NCI-H69 (cell line): Measurements from ENCODE around the gene MYO5C.

ENCODE experiments used
- DNase-seq: peaks from one replicate; lab custom pipeline; 2025; lab: John Stamatoyannopoulos, UW

MYO5C gene

DNA sequence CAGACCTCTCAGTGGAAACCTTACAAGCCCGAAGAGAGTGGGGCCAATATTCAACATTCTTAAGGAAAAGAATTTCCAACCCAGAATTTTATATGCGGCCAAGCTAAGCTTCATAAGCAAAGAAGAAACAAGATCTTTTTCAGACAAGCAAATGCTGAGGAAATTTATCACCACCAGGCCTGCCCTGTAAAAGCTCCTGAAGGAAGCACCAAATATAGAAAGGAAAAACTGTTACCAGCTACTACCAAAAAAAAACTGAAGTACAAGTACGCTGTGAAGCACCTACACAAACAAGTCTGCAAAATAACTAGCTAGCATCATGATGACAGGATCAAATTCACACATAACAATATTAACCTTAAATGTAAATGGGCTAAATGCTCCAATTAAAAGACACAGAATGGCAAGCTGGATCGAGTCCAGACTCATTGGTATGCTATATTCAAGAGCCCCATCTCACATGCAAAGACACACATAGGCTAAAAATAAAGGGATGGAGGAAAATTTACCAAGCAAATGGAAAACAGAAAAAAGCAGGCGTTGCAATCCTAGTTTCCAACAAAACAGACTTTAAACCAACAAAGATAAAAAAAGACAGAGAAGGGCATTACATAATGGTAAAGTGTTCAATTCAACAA, 130.0 kb downstream of the MYO5C start:
- peak; percentile 24 for DNase-seq

DNA sequence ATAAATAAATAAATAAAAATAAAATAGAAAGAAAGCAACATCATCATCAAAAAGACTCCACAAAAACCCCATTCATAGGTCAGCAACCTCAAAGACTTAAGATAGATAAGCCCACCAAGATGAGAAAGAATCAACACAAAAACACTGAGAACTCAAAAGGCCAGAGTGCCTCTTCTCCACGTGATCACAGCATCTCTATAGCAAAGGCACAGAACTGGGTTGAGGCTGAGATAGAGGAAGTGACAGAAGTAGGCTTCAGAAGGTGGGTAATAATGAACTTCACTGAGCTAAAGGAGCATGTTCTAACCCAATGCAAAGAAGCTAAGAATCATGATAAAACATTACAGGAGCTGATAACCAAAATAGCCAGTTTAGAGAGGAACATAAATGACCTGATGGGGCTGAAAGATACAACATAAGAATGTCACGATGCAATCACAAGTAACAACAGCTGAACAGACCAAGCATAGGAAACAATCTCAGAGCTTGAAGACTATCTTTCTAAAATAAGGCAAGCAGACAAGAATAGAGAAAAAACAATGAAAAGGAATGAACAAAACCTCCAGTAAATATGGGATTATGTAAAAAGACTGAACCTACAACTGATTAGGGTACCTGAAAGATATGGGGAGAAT, 130.9 kb downstream of the MYO5C start:
- no peak for DNase-seq

DNA sequence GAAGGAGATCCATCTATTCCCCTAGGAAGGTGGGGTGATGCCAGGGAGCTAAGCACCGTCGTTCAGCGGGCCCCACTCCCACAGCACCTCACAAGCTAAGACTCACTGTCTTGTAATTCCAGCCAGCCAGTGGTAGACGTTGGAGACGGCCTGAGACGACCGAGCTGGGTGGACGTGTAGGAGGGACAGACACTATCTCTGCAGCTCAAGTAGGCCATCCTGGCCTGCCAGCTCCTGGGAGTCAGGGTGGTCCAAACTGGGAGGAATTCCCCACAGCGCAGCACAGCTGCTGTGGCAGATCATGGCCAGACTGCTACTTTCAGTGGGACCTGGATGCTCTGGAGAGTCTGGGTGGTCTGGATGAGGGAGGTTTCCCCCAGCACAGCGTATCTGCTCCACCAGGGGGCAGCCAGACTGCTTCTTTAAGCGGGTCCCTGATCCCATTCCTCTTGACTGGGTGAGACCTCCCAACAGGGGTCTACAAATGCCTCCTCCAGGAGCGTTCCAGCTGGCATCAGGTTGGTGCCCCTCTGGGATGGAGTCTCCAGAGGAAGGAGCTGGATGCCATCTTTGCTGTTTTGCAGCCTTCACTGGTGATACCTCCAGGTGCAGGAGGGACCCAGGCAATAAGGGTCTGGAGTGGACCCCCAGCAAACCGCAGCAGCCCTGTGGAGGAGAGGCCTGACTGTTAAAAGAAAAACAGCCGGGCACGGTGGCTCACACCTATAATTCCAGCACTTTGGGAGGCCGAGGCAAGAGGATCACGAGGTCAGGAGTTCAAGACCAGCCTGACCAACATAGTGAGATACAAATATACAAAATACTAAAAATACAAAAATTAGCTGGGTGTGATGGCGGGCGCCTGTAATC, 132.0 kb downstream of the MYO5C start:
- peak; percentile 20 for DNase-seq

DNA sequence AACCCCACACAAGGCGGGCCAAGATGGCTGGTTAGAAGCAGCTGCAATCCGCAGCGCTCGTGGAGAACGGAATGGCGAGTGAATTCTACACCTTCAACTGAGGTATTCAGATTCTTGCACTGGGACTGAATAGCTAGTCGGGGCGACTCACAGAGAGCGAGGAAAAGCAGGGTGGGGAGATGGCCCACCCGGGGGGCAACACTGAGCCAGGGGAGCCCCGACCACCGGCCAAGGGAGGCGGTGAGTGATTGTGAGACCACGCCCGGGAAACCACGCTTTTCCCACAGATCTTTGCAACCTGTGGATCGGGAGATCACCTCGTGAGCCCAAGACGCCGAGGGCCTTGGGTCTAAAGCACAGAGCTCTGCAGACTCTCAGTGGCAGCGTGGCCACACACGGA, 132.7 kb downstream of the MYO5C start:
- DNase-seq: no peak

DNA sequence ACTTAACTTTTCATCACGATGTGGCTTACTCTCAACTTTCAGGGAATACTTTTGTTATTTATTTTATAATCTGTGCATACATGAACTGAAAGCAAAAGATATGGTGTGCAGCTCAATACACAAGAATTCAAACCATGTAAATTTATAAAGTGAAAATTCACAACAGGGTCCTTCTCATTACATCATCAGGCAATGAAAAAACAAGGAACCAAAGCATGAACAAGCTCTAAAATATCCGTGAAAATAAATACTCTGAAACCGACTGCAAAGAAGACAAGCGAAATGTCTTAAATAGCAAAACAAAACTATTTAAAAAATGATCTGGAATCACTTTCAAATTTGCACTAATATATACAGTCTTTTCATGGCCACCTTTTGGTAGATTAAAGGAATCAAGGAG, 133.3 kb downstream of the MYO5C start:
- no peak for DNase-seq

DNA sequence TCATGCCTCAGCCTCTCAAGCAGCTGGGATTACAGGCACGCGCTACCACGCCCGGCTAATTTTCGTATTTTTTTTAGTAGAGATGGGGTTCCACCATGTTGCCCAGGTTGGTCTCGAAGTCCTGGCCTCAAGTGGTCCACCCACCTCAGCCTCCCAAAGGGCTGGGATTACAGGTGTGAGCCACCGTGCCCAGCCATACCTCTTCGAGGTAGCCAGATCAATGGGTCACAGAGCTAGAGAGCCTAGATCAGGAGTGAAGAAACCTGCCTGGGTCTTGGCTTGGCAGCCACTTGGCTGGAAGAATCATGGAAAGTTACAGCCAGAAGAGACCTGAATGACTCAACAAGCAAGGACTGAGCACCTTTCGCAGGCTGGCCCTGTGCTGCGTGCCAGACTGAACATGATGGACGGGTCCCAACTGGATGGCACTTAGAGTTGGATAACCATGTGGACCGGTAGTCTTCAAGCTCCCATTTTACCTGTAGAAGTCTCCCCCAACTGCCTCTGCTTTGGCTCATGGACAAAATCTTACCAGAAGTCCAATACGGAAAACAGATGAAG, 134.1 kb downstream of the MYO5C start:
- no peak for DNase-seq

DNA sequence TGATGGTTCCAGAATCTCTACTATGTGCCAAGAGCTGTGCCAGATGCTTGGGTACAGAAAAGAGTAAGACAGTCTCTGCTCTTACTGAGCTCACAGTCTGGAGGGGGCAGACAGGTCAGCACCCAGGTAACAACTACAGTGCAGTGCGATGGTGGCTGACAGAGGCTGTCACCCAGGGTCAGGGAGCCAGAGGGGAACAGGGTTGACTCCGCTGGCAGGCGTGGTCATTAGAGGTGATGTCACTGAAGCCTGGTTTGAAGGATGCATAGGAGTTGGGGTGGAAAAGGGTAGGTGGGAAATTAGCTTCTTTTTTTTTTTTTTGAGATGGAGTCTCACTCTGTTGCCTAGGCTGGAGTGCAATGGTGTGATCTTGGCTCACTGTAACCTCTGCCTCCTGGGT, 136.0 kb downstream of the MYO5C start:
- DNase-seq: no peak

DNA sequence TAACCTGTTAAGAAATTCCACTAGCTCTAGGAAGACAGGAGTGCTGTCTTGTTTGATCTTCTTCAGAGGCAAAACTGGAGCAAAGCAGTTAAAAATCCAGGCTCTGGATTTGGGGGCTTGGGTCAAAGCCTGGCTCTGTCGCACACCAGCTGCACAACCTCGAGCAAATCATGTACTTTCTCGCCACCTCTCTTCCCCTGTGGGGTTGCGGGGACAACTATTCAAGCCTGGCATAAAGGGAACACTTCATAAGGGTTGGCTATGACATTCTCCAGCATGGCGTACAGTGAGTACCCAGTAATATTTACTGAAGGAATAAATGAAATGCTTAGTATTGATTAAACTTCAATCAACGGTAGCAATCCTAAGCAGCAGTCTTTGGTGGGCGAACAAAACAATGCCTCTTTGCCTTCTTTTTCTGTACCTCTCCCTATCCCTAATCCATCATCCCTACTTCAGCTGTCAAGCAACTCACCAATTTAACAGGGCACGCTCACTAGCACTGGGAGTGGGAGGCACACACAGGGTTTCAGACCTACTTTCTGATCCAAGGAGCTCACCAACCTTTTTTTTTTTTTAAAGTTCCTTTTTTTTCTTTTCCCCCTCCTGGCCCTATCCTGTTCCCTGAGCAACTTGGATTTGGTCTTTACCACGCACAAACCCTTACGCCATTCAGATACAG, 137.4 kb downstream of the MYO5C start:
- no peak for DNase-seq

DNA sequence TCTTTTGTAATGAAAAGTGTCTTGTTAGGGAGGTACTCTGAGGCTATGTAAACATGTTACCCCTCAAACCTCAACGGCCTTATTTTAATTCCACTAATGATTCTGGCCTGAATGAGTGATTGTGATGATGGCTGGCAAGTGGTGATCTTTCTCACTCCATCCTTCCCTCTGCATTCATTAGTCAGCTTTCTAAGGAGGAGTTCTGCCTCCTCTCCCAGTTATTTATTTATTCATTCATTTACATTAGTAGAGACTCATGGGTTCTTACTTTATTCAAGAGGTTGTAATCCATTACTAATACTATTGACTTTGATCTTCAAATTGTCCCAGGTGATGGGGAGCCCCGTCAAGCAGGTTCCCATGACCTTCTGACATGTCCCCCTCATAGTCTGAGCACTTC, 139.7 kb downstream of the MYO5C start:
- no peak for DNase-seq

DNA sequence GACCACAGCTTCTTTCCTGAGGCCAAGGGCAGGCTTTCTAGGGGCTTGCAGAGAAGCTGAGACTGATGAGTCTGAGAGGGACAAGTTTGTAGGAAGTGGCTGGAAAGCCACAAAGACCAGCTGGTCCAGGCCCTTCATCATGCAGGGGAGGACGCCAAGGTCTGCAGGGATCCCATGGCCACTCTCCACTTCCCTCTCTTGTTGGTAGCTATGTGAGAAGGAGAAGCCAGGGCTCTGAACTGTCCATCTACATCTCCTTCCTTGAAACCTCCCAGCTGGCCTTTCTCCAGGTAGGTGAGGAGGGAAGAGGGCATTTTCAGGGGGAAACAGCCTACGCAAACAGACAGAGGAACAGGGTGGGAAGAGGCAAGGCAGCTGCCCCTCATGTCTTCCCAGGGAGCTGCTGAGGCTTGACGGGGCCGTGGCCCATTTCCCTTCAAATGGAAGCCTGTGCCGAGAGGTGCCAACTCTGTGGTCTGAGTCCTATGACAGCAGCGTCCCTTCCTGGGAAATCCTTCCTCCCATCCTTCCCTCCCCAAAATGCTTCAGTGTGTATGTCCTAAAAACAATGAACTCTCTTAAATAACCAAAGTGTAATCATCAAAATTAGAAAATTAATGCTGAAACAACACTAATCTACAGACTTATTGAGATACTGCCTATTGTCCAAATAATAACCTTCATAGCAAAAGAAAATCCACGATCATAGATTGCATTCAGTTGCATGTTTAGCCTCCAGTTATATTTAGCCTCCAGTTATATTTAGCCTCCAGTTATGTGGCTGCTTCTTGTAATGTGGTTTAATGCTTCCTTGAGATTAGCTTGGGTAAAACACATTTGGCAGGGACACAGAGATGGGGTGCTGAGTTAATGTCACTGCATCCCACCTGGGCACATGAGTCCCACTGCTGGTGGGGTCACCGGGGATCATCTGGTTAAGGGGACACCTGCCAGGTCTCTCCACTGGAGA, 140.4 kb downstream of the MYO5C start:
- DNase-seq: no peak

DNA sequence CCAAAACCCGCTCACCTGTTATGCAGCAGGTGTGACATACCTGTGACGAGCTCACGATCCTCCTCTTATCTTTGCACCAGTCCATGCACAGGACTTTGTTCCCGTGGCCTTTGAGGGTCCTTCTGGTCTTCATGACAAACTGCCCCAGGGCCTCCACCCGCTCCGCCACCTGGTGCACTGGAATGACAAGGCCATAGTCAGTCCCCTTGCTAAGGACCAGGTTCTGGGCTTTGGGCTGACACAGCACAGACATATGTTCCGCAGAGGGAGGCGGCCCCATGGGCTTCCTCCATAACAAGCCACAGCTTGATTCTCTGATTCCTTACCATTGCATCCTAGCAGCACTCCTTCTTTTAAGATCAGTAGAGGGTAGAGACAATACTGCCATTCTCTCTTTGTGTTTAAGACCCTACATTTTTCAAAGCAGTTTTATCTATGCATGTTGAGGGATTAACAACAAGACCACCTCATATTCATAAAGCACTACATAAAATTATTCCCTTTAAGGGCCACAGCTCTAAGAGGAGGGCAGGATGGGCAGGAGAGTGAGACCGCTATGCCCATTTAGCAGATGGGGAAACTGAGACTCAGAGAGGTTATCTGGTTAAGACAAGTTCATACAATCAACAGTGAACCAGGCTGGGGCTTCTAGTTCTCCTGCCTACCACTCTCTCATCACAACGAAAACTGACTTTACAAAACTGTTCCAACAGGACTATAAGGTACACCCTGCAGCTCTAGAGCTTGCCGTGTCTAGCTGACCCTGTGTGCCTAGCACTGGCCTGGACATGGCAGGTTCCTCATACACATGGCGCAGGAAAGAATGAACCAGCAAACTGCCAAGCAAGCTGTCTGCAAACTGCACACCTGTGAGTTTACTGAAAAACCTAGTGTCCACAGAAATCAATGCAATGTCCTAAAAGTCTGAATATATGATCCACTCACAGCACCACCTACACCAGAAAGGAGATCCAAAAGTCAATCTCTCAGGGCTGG, 141.4 kb downstream of the MYO5C start:
- DNase-seq: no peak

DNA sequence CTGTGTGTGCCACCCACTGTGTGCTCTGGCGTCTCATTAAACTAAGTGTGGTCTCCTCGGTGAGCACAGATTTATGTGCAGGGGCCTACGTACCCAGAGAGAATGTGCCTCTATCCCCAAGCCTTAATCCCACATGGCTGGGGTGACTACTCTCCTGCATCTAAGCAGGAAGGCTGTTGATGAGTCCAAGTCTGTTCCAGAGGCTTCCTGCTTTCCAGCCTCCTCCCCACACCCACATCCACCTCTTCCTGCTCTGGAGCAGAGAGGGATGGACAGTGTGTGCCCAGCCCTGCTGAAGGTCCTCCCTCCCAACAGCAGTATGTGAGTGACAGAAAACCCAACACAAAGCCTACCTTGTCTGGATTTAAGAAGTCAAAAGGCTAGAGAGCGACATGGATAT, 144.3 kb downstream of the MYO5C start:
- DNase-seq: no peak

DNA sequence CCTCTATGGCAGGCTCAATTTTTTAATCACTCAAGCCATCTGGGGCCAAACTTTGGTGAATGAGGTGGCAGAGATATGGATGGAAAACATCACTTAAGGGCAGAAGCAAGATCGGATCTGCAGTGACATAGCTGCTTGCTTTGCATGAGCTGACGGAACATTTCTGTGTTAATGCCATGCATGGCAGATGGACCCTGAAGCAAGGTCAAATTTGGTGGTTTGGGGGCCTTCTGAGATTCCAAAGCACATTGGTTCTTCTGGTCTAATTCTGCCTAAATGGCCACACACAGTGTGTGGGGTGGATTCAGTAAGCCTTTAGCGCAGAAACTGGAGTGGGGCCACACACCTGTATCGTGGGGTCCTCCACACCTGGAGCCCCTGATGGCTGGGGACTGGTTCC, 144.7 kb downstream of the MYO5C start:
- no peak for DNase-seq

DNA sequence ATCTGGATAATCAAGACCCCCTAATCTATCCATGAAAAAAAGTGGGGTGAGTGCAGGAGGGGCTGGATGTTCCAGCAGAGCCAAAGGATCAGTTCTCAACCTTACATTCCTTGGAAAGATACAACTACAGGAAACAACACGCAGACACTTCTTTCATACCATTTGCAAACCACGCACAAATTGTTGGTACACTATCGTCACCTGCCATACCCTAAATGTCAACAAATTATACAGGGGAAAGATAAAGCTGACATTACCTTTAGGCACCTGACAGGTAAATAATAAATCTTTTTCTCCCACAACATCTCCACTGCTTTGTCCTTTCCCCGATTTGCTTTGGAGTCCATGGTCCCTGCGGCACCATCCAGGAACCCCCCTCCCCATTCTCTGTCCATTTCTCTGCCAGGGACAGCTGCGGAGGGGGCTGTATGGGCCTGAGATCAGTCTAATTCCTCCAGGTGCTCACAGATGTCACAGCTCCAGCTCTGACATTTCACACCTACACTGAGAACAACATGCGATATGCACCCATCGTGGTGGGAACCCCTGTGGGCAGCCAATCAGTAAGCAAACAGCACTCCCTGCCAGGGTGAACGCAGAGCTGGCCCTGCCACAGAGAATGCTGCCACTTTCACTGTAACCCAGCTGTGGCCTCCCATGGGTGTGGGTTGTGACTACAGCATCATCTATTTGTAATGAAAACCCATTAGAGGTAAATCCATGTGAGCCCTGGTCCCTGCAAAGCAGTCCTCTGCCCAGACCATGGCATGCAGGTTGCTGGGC, 145.4 kb downstream of the MYO5C start:
- DNase-seq: peak; percentile 52

DNA sequence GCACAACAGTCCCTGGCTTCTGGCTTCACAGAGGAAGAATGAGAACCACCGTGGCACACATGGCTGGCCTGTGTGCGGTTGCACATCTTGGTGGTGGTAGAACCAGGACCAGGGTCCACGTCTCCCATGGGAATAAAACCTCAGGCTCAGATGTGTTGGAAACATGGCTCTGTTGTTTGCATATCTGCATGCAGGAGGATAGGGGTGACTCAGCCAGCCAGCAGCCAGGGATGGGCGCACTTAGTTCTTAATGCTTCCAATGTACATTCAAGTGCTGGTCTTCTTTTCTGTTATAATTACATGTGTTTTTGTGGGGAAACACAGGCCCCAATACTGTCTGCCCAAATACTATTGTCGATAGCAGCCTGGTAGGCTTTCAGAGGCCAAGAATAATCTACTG, 147.2 kb downstream of the MYO5C start:
- DNase-seq: no peak

DNA sequence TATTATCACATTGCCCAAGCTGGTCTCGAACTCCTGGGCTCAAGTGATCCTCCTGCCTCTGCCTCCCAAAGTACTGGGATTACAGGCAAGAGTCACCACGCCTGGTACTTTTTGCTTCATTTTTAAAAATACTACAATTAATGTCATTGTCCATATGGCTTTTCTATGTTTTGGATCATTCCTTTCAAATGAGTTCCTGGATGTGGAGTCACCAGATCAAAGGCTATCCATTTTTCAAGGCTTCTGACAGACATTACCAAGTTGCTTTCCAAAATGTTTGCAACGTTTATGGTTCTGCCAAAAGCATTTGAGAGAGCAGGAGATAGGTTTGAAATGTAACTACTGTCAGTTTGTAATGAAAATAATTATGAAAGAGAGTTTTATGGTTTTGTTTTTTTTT, 148.8 kb downstream of the MYO5C start:
- no peak for DNase-seq

DNA sequence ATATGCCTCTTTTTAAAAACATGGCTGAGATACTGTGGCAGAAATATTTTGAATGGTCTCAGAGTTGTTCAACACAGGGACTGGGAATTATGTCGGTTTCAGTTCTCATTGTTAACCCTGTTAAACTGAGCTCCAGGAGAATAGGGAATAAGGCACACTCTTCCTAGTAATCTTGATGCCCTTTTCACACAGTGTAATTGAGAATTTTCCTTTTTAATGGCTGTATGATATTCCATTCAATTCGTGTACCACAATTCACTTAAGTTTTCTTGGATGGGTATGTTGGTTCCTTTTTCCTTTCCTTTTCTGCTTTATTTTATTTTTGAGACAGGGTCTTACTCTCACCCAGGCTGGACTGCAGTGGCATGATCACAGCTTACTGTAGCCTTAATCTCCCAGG, 149.3 kb downstream of the MYO5C start:
- DNase-seq: no peak

DNA sequence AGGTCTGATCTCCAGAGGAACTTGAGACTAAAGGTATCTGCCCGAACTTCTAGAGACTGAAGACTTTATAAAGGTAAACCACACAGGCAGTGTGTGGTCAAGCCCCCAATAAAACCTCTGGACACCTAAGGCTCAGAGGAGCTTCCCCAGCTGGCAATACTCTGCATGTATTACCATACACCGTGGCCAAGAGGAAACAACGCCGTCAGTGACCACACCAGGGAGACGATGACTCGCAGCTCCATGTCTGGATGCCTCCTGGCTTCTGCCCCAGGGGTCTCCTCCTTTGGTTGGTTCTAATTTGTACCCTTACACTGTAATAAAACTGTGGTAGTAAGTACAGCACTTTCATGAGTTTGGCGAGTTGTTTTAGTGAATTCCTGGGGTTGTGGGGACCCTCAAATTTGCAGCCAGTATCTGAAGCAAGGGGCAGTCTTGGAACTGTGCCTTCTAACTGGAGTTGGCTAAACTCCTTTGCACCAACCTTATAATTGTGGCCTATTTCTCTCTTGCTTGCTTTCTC, 150.9 kb downstream of the MYO5C start:
- no peak for DNase-seq

DNA sequence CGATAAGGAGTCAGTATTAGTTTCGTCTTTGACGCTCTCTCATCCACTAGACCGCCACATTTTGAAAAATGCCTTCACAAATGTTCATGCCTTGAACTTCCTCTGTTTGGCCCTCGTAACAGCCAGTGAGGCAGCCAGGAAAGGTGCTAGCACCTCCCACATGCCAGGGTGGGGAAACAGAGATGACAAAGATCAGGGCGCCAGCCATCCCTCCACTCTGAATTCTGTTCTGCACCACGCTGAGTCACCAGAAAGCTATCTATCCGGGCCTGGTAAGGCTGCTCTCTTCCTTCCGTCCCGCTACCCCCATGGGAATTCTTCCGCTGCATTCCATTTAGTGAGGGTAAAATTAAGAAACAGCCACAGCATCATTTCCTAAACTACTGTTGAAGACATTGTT, 151.7 kb downstream of the MYO5C start:
- DNase-seq: no peak
